Pancreas (tissue), 10 donors: Measurements from ENCODE around the gene SPOPL. TPM values are rescaled to one million over a fixed set of nuclear protein-coding genes. Genes with fewer than 3 reads are reported as not detected.

Experiments
- ATAC-seq, 4 donors: fragments of 200-7000 bp; cut with Tn5 transposase; one replicate each; pipeline versions ENCODE4 v1.8.0 to v1.9.1; 2020; ENCODE audit warnings: mild to moderate bottlenecking in 4 of 4, moderate library complexity in 4 of 4
- DNase-seq, 6 donors: peaks; one replicate each; pipeline ENCODE4 v3.0.0-alpha.2; 2020
- FAIRE-seq: peaks from 2 replicates; lab custom pipeline; 2012; peaks lifted over from hg19 to GRCh38; lab: Jason Lieb, UNC
- H3K27ac ChIP-seq, 4 donors: fragments of 200-600 bp; sonication (generic); 1 replicate in 3 of 4; 2 replicates in 1 of 4; pipeline versions ENCODE4 v1.5.0 to v1.8.0; 2020
- H3K27me3 ChIP-seq, 4 donors: fragments of 200-600 bp; one replicate each; pipeline ENCODE4 v1.8.0; 2021
- H3K36me3 ChIP-seq, 3 donors: fragments of 200-600 bp; sonication (generic) in 1 of 3; one replicate each; pipeline versions ENCODE4 v1.5.0 to v1.8.0; 2020 to 2021
- H3K4me1 ChIP-seq, 3 donors: fragments of 200-600 bp; one replicate each; pipeline ENCODE4 v1.8.0; 2021
- H3K4me3 ChIP-seq, 4 donors: fragments of 200-600 bp; sonication (generic) in 2 of 4; one replicate each; pipeline versions ENCODE4 v1.5.0 to v1.8.0; 2020 to 2021
- H3K9me3 ChIP-seq, 4 donors: fragments of 200-600 bp; one replicate each; pipeline ENCODE4 v1.8.0; 2021
- WGBS, 2 donors: extraction: QIAGEN DNeasy Blood & Tissue Kit; methylation state at CpG; one replicate each; pipeline ENCODE4 v1.1.7; 2013; 5-methylcytosine and 5-hydroxymethylcytosine counted together
- intact Hi-C, 3 donors: fragments of 100-400 bp; cut with DNase I; formaldehyde crosslinking; loops; one replicate each; pipeline versions ENCODE4 v1.11.1 to v1.14.2; 2022
- polyA plus RNA-seq, 2 donors: library from polyadenylated mRNA; stranded (reverse); fragments of 200-250 nt; gene quantifications; one replicate each; pipeline ENCODE4 v1.2.3, GENCODE V29; 2013
- total RNA-seq, 6 donors: library from RNA; stranded (reverse); fragmentation: NEBNext Ultra II Directional in 4 of 6; extraction: Animal tissue kit (Norgen Biotek cat#: 25700) in 4 of 6; gene quantifications; one replicate each; pipeline versions ENCODE4 v1.2.1 to v1.2.4, GENCODE V29; 2021 to 2023
- TF ChIP-seq, protein P1 (sequence below), 4 donors: fragments of 200-600 bp; sonication (generic) in 3 of 4; IDR thresholded peaks; one replicate each; pipeline versions ENCODE4 v1.5.0 to v1.8.0; 2021; ENCODE audit warnings: antibody characterized with exemption in 4 of 4
- donor health status: healthy with polysubstance abuse.
- donor health status: DM: no; HTN: no; CAD: no; lungs with moderate emphysema.
- donor health status: DM: no; HTN: no; CAD: no.
- donor health status: control.
- donor health status: control.
- donor health status: Bipolar disorder and iron deficiency.
- donor health status: DM: yes; HTN: yes; CAD: no.
- donor health status: DM: no; HTN: no; CAD: no.
- donor health status: DM: no; HTN: no; CAD: no.
- donor health status: DM: yes; HTN: yes; CAD: no.

SPOPL gene
- total and polyA plus RNA-seq, 8 donors: 2.5 to 18.5 (median 9.6) TPM

DNA sequence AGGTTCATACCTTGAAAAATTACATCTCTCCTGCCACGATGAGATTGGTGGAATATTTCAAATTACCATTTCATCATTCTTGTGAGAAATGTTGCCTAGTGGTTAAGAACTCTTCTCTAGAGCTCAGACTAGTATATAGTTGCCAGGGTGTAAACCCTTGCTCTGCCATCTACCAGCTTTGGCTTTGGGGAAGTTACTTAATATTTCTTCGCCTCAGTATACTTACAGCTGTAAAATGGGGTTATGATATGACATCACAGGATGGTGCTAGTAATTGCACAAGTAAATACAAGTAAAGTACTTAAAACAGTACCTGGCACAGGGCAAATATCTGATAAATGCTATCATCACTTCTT, 1.5 kb downstream of the SPOPL start:
- FAIRE-seq (no peak), DNase-seq (no peak), ATAC-seq (no peak)
- TF ChIP-seq, protein P1, sequence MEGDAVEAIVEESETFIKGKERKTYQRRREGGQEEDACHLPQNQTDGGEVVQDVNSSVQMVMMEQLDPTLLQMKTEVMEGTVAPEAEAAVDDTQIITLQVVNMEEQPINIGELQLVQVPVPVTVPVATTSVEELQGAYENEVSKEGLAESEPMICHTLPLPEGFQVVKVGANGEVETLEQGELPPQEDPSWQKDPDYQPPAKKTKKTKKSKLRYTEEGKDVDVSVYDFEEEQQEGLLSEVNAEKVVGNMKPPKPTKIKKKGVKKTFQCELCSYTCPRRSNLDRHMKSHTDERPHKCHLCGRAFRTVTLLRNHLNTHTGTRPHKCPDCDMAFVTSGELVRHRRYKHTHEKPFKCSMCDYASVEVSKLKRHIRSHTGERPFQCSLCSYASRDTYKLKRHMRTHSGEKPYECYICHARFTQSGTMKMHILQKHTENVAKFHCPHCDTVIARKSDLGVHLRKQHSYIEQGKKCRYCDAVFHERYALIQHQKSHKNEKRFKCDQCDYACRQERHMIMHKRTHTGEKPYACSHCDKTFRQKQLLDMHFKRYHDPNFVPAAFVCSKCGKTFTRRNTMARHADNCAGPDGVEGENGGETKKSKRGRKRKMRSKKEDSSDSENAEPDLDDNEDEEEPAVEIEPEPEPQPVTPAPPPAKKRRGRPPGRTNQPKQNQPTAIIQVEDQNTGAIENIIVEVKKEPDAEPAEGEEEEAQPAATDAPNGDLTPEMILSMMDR (IDR thresholded peaks at IDR 0.05): no peak
- H3K4me3 ChIP-seq: peak overlapping the region; percentile 80 to 88 (median 84)
- no peaks in the 10 kb centered on the region for H3K27me3 ChIP-seq
- no peaks in the 10 kb centered on the region for H3K36me3 ChIP-seq
- H3K9me3 ChIP-seq: no peaks in the 10 kb centered on the region
- peaks cover 6 to 40% (median 36%) of the 10 kb centered on the region in 3 donors for H3K4me1 ChIP-seq
- intact Hi-C loops: no loop called here
- 34 to 37% methylated on average over 2 of the region's 2 CpGs for WGBS, 2 donors
- H3K27ac ChIP-seq: peak overlapping the region in 2 of 4 donors; percentile 95 to 97

DNA sequence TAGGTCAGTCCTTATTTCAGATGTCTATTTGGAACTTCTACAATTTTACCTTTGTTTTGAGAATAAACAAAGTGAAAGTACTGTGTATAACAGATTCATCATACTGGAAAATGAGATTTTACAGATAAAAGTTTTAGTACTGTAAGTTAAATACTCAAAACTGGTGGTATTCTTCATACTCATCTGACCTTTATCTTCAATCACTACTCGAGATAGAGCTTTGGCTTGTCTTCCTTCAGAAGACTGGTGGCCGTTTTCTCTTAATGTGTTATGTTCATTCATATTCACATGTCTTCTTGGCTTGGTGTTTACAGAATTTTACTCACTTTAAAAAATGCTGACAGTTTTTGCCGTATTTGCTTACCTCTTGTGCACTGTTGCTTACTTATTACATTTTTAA, 2.1 kb downstream of the SPOPL start:
- DNase-seq (no peak), FAIRE-seq (no peak), ATAC-seq (no peak)
- TF ChIP-seq, protein P1 (IDR thresholded peaks at IDR 0.05): no peak
- peaks cover 6 to 40% (median 36%) of the 10 kb centered on the region in 3 donors for H3K4me1 ChIP-seq
- H3K27me3 ChIP-seq: no peaks in the 10 kb centered on the region
- H3K4me3 ChIP-seq: peak overlapping the region in 2 of 4 donors; percentile 80 to 85
- no peaks in the 10 kb centered on the region for H3K9me3 ChIP-seq
- intact Hi-C loops: no loop called here
- H3K27ac ChIP-seq: peak overlapping the region in 2 of 4 donors; percentile 95 to 97
- no peaks in the 10 kb centered on the region for H3K36me3 ChIP-seq
- WGBS, 2 donors: 3 to 6% methylated on average over 3 of the region's 3 CpGs

DNA sequence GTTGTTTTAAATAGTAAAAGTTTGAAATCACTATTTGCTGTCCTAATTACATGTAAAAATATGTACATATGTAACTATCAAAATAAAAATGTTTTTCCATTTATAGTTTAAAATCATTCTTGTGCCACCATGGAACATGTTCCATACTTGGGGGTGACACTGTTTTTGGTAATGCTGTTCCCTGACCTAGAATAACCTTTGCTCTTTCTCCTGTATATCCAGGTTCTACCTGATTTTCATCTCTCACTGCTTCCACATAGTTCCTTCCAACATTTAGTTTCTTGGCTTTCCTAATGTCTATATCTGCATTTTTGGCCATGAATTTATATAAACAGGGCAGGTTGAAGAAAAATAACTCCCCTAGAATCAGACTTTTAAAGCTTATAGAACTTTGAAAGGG, 2.5 kb downstream of the SPOPL start:
- Histone ChIP-seq H3K36me3 (no peaks in the 10 kb centered on the region), H3K9me3 (no peaks in the 10 kb centered on the region), H3K27ac (peak overlapping the region in 1 of 4 donors; percentile 58), H3K4me1 (peaks cover 6 to 40% (median 36%) of the 10 kb centered on the region in 3 donors), H3K4me3 (peak overlapping the region in 1 of 4 donors; percentile 80), H3K27me3 (no peaks in the 10 kb centered on the region)
- ATAC-seq (no peak), FAIRE-seq (no peak), DNase-seq (no peak)
- TF ChIP-seq, protein P1 (IDR thresholded peaks at IDR 0.05): no peak
- intact Hi-C loops: no loop called here

DNA sequence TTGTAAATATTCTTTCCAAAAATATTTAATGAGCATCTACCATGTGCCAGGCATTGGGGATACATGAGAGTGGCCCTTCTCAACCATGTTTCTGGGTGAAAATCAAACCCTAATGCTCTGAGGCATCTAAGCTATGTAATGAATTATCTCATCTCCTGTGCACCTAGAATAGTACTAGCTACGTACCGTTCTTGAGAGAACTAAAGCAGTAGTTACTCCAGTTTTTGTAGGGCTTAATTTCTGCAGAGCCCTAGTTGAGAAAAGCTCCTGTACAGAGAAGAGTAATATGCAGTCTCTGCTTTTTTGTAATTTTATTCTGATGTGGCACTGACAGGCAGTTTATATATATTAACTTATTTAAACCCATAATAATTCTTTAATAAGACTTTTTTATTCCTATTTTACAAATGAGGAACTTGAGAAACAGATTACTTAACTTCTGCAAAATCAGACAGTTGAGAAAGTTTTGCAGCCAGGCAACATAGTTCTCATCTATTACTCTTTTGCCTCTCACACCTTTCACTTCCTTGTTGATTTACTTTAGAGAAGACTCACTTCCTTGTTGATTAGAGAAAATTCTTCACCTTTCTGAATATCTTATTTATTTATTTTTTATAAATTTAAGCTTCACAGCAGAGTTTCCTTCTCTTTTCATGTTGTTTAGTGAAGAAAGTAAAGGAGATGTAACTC, 3.1 kb downstream of the SPOPL start:
- TF ChIP-seq, protein P1 (IDR thresholded peaks at IDR 0.05): no peak
- H3K36me3 ChIP-seq: no peaks in the 10 kb centered on the region
- H3K27me3 ChIP-seq: no peaks in the 10 kb centered on the region
- H3K4me1 ChIP-seq: peaks cover 6 to 40% (median 36%) of the 10 kb centered on the region in 3 donors
- peak overlapping the region in 1 of 4 donors; percentile 58 for H3K27ac ChIP-seq
- H3K9me3 ChIP-seq: no peaks in the 10 kb centered on the region
- H3K4me3 ChIP-seq: no peak overlapping the region
- intact Hi-C loops: no loop called here
- FAIRE-seq (no peak), ATAC-seq (no peak), DNase-seq (no peak)
- WGBS, 2 donors: 23 to 26% methylated on average over 2 of the region's 2 CpGs

DNA sequence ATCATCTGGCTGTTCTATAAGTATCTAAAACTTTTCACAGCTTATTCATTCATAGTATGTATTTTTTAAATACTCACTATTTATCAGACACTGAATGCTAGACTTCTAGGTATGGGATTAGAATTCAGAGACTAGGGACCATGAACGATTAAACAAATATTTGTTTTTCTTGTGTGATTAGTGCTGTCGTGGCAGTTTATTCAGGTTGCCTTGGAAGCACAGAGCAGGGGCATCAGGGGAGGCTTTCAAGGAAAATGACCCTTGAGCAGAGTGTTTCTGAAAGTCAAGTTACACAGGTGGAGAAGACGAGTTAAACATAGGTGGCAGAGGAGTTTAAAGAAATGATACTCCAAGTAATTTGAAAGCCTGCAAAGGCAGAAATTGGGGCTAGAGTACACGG, 5.7 kb downstream of the SPOPL start:
- TF ChIP-seq, protein P1 (IDR thresholded peaks at IDR 0.05): no peak
- intact Hi-C loops: no loop called here
- H3K9me3 ChIP-seq: no peaks in the 10 kb centered on the region
- WGBS, 2 donors: 31 to 34% methylated on average over 4 of the region's 4 CpGs
- ATAC-seq (peak in 3 of 4 donors; percentile 19 to 35 (median 24)), DNase-seq (no peak), FAIRE-seq (no peak)
- no peak overlapping the region for H3K4me3 ChIP-seq
- H3K27ac ChIP-seq: no peak overlapping the region
- no peaks in the 10 kb centered on the region for H3K27me3 ChIP-seq
- H3K36me3 ChIP-seq: no peaks in the 10 kb centered on the region
- H3K4me1 ChIP-seq: peaks cover 6 to 36% (median 32%) of the 10 kb centered on the region in 3 donors
